NT2/D1 (cell line): ENCODE results near the gene KCNK3.

Source experiments
- DNase-seq: peaks from one replicate; pipeline ENCODE4 v3.0.0-alpha.2; 2011; ENCODE audit warnings: low read depth, low spot score
- H3K27me3 ChIP-seq: 2 replicates; pipeline ENCODE4 v1.6.0; 2011; ENCODE audit warnings: mild to moderate bottlenecking; ENCODE audit not compliant: insufficient read length, insufficient read depth
- H3K36me3 ChIP-seq: 2 replicates; pipeline ENCODE4 v1.6.1; 2011; ENCODE audit warnings: mild to moderate bottlenecking, low read length, mixed read lengths; ENCODE audit not compliant: insufficient read depth, insufficient read length
- H3K4me1 ChIP-seq: 2 replicates; pipeline ENCODE4 v1.5.1; 2011; ENCODE audit not compliant: insufficient read depth, insufficient read length
- H3K4me3 ChIP-seq: 2 replicates; pipeline ENCODE4 v1.5.1; 2011; ENCODE audit warnings: low read depth; ENCODE audit not compliant: insufficient read length
- H3K9ac ChIP-seq: 2 replicates; pipeline ENCODE4 v1.6.0; 2011; ENCODE audit warnings: low read depth; ENCODE audit not compliant: insufficient read length
- H3K9me3 ChIP-seq: 2 replicates; pipeline ENCODE4 v1.5.1; 2011; ENCODE audit warnings: mild to moderate bottlenecking, low read length; ENCODE audit not compliant: insufficient read depth
- SUZ12 ChIP-seq: IDR thresholded peaks from 2 replicates; pipeline ENCODE4 v1.6.1; 2011; ENCODE audit not compliant: insufficient read length, insufficient read depth; ENCODE audit errors: extremely low read depth
- YY1 ChIP-seq: IDR thresholded peaks from 2 replicates; pipeline ENCODE4 v1.6.1; 2011; ENCODE audit not compliant: insufficient read length, insufficient read depth
- ZNF274 ChIP-seq: IDR thresholded peaks from 2 replicates; pipeline ENCODE4 v1.6.1; 2011; ENCODE audit warnings: mild to moderate bottlenecking, low read depth, low read length

The KCNK3 gene

DNA sequence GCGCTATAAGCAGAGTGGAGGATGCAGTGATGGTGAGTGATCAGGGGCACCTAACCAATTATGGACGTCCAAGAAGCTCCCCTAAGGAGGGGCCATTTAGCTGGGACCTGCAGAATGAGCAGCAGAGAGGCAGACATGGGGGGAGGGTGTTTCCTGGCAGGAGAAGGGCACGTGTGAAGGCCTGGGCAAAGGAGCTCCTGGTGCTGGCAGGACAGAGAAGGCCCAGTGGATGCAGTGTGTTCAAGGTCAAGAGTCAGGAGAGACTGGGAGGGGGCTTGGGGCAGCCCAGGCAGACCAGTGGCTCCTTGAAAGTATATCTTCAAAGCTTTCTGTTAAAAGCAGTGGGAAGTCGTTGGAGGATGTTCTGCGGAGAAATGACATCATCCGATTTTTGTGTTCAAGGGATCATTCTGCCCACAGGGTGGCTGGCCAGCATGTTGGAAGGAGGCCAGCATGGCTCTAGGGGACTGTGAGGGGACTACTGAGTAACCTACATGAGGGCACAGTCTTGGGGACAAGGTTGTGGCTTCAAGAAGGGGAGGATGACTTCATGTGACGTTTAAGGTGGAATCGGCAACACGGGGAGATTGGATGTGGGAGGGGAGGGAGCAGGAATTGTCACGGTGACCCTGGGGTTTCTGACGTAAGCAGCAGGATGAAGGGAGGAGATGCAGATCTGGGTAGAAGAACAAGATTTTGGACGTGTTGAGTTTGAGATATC, 42.4 kb upstream of the KCNK3 start:
- H3K4me3 ChIP-seq, result no peak overlapping the region
- no peaks in the 10 kb centered on the region for H3K27me3 ChIP-seq
- H3K9ac ChIP-seq, result no peak overlapping the region
- no peak for DNase-seq
- no peak for TF ChIP-seq SUZ12
- no peak for TF ChIP-seq ZNF274
- no peak for TF ChIP-seq YY1
- peaks cover 12% of the 10 kb centered on the region for H3K9me3 ChIP-seq
- no peaks in the 10 kb centered on the region for H3K36me3 ChIP-seq
- H3K4me1 ChIP-seq, result peaks cover 23% of the 10 kb centered on the region

DNA sequence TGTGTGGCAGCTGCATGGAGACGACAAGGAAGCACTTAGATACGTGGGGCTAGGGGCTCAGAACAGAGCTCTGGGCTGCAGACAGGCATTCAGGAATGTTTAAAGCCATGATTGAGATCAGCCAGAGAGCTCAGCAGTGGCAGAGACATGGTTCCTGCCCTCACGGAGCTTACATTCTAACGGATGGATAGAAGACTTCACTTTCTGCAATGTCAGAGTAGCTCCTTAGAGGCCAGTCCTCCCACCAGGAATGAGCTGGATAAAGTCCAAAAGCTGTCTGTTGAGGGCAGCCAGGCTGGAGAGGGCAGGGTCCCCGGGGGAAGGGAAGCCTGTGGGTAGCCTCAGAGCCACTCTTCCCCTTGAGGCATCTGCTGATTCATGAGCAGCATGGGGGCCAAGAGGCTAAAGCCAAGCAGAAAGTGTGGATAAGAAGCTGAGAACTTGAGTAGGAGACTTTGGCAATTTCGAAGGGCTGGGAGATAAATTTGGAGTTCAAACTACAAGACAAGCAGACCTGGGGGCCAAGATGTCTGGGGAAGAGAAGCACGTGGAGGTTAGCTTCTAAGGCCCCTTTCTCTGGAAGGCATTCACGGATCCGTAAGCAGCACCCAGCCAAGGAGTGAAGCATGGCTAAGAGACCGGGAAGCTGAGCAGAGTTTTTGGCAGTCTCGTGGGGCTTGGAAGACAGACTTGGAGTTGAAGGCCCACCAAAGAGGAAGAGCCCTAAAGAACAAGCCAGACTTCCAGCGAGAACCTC, 41.6 kb upstream of the KCNK3 start:
- Histone ChIP-seq H3K9ac (no peak overlapping the region), H3K4me1 (peaks cover 23% of the 10 kb centered on the region), H3K9me3 (peaks cover 12% of the 10 kb centered on the region), H3K27me3 (no peaks in the 10 kb centered on the region), H3K36me3 (no peaks in the 10 kb centered on the region), H3K4me3 (no peak overlapping the region)
- TF ChIP-seq ZNF274 (no peak), SUZ12 (no peak), YY1 (no peak)
- DNase-seq, result no peak

DNA sequence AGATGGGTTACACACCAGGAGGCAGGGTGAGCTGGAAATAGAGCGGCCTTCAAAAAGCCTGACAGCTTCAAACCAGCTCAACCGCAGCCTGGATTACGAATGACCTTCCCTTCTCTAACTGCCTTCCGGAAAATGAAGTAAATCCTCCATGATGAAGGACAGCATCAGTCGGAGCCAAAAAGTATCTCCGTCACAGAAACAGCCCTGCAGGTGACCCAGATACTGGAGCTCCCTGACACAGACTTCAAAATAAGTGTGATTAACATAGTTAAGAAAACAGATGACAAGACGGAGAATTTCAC, 41.1 kb upstream of the KCNK3 start:
- peaks cover 23% of the 10 kb centered on the region for H3K4me1 ChIP-seq
- H3K27me3 ChIP-seq, result no peaks in the 10 kb centered on the region
- DNase-seq, result no peak
- no peaks in the 10 kb centered on the region for H3K36me3 ChIP-seq
- no peak overlapping the region for H3K9ac ChIP-seq
- TF ChIP-seq SUZ12 (no peak), ZNF274 (no peak), YY1 (no peak)
- peaks cover 12% of the 10 kb centered on the region for H3K9me3 ChIP-seq
- no peak overlapping the region for H3K4me3 ChIP-seq

DNA sequence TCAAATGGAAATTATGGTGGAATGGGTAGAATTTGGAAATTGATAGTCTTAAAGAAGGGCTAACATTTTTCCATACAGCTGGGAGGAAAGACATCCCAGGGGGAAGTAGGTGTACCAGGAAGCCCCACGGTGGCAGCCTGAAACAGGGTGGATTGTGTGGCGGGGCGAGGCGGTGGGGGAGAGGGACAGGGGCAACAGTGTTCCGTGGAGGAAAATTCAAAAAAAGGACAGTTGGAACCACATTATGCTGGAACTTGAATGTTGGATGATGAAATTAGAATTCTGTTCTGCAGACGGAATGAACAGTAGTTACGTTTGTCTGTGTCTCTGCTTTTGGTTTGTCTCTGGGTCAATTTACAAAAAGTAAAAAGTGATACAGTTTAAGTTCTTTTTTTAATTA, 40.7 kb upstream of the KCNK3 start:
- no peak for DNase-seq
- Histone ChIP-seq H3K4me3 (no peak overlapping the region), H3K36me3 (no peaks in the 10 kb centered on the region), H3K9me3 (peaks cover 12% of the 10 kb centered on the region), H3K4me1 (peaks cover 23% of the 10 kb centered on the region), H3K27me3 (no peaks in the 10 kb centered on the region), H3K9ac (no peak overlapping the region)
- no peak for TF ChIP-seq YY1
- no peak for TF ChIP-seq SUZ12

DNA sequence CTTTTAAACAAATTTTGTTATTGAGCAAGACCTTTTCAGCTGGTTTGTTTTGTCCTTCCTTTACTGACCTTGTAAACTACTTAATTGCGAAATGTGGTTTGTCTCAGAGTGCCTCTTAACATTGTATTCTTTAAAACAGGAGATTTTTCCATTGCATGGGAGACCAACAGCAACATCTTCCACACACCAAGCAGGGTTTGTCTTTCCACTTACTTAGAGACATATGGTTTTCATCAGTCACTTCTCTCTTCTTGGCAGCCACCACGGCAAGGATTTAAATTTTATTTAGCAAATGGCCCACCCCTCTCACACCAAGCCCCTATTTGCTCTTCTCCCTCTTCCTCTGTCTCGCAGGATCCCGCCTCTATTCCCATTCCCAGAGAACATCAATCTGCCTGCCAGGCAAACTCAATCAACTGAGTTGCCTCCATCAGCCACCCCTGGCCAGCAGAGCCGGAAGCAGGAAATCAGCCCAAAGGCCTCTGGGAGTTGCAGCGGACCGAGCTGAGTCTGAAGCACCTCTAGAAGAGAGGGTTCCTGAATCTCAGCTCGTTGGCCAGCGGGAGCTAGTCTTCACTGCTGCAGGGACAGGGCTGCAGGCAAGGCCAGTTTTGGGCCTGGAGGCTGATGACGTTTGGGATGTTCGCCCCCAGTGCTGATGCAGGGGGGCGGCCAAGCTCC, 40.0 kb upstream of the KCNK3 start:
- no peak for TF ChIP-seq ZNF274
- TF ChIP-seq SUZ12, result no peak
- TF ChIP-seq YY1, result no peak
- peaks cover 12% of the 10 kb centered on the region for H3K9me3 ChIP-seq
- H3K4me3 ChIP-seq, result no peak overlapping the region
- no peaks in the 10 kb centered on the region for H3K36me3 ChIP-seq
- no peak overlapping the region for H3K9ac ChIP-seq
- H3K4me1 ChIP-seq, result peaks cover 21% of the 10 kb centered on the region
- DNase-seq, result no peak
- H3K27me3 ChIP-seq, result no peaks in the 10 kb centered on the region

DNA sequence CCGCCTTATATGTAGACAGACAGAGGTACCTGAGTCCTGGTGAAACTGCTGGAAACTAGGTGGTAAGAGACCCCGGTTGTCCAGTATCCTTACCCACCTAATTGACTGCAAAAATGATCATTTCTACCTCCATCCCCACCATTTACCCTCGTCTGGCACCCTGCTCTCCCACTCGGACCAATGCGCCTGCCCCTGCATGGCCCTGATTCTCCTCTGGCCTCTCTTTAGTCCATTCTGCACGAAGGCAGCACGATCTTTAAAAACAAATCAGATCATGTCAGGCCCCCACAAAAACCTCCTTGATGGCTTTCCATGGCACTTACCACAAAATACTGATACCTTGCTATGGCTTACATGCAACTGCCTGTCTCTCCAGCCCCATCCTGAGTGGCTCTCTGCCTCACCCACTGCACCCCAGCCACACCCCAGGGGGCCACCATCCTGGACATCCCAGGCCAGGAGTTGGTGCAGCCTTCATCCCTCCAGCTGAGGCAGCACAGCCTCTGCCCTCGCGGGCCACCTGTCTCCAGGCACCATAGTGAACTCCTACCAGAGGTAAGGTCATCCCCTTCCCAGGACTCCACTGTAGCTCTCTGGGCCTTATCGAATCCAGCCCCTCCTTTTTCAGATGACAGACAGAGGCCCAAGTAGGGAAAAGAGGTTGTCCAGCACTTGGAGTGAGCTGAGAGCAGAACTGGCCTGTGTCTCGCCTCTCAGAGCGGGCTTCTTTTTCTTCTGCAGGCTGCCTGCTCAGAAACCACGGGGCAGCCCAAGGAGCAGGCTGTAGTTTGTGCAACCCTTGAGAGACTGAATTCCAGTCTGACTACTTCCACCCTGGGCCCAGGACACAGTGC, 39.1 kb upstream of the KCNK3 start:
- H3K27me3 ChIP-seq, result no peaks in the 10 kb centered on the region
- peaks cover 18% of the 10 kb centered on the region for H3K4me1 ChIP-seq
- TF ChIP-seq YY1 (no peak), SUZ12 (no peak), ZNF274 (no peak)

More for the DNA sequence above, 39.1 kb upstream of the KCNK3 start:
- Histone ChIP-seq H3K9me3 (peaks cover 12% of the 10 kb centered on the region), H3K36me3 (no peaks in the 10 kb centered on the region), H3K9ac (peak overlapping the region; percentile 24), H3K4me3 (no peak overlapping the region)
- no peak for DNase-seq
